Neural progenitor cell (in vitro differentiated cells): ENCODE results near the gene CHI3L1. TPM values are rescaled to one million over a fixed set of nuclear protein-coding genes. Genes with fewer than 3 reads are reported as not detected.
A peak's percentile ranks its signal among the peaks of the same experiment; 100 is the strongest.

Experiments used
- DNase-seq: peaks from one replicate; pipeline ENCODE4 v3.0.0-alpha.2; 2016; ENCODE audit warnings: low spot score
- H2AFZ ChIP-seq: fragments of 200-600 bp; sonication (generic); replicated peaks from 2 replicates; pipeline ENCODE4 v1.6.1; 2016; ENCODE audit warnings: antibody characterized with exemption
- H3F3A ChIP-seq: fragments of 200-600 bp; sonication (generic); 2 replicates; pipeline ENCODE4 v1.6.1; 2016; ENCODE audit warnings: antibody characterized with exemption, low read depth
- H3K27ac ChIP-seq: fragments of 200-600 bp; sonication (generic); 2 replicates; pipeline ENCODE4 v1.5.1; 2016; ENCODE audit warnings: mild to moderate bottlenecking
- H3K27me3 ChIP-seq: fragments of 200-600 bp; sonication (generic); 2 replicates; pipeline ENCODE4 v1.6.1; 2016; ENCODE audit warnings: mild to moderate bottlenecking, moderate library complexity
- H3K36me3 ChIP-seq: fragments of 200-600 bp; sonication (generic); 2 replicates; pipeline ENCODE4 v1.5.1; 2016
- H3K4me1 ChIP-seq: fragments of 200-600 bp; sonication (generic); 2 replicates; pipeline ENCODE4 v1.6.1; 2016; ENCODE audit warnings: mixed run types
- H3K4me2 ChIP-seq: fragments of 200-600 bp; sonication (generic); 2 replicates; pipeline ENCODE4 v1.6.1; 2016
- H3K4me3 ChIP-seq: fragments of 200-600 bp; sonication (generic); 2 replicates; pipeline ENCODE4 v1.5.1; 2016
- H3K79me2 ChIP-seq: fragments of 200-600 bp; sonication (generic); 2 replicates; pipeline ENCODE4 v1.6.1; 2016; ENCODE audit warnings: low read depth
- H3K9ac ChIP-seq: fragments of 200-600 bp; sonication (generic); 2 replicates; pipeline ENCODE4 v1.6.1; 2016
- H3K9me3 ChIP-seq: fragments of 200-600 bp; sonication (generic); 2 replicates; pipeline ENCODE4 v1.5.1; 2016; ENCODE audit warnings: low read depth
- H4K20me1 ChIP-seq: fragments of 200-600 bp; sonication (generic); 2 replicates; pipeline ENCODE4 v1.6.1; 2016; ENCODE audit warnings: low read depth
- H3K27ac Mint-ChIP-seq: 3 replicates; pipeline ENCODE4 v1.8.0; 2021; ENCODE audit warnings: mixed read lengths
- H3K27me3 Mint-ChIP-seq: 2 replicates; pipeline ENCODE4 v1.8.0; 2022; ENCODE audit warnings: low read depth, mild to moderate bottlenecking, inconsistent platforms, moderate library complexity, mixed read lengths; ENCODE audit not compliant: insufficient read depth
- H3K36me3 Mint-ChIP-seq: 3 replicates; pipeline ENCODE4 v1.8.0; 2021; ENCODE audit warnings: mixed read lengths
- H3K4me1 Mint-ChIP-seq: 3 replicates; pipeline ENCODE4 v1.8.0; 2021; ENCODE audit warnings: mixed read lengths
- H3K4me3 Mint-ChIP-seq: 3 replicates; pipeline ENCODE4 v1.8.0; 2021; ENCODE audit warnings: mild to moderate bottlenecking, moderate library complexity, mixed read lengths
- H3K9me3 Mint-ChIP-seq: 3 replicates; pipeline ENCODE4 v1.8.0; 2020; ENCODE audit warnings: mixed read lengths
- CTCF ChIP-seq: fragments of 200-600 bp; sonication (generic); IDR thresholded peaks from 2 replicates; pipeline ENCODE4 v1.5.1; 2017; ENCODE audit warnings: antibody characterized with exemption, mild to moderate bottlenecking
- EZH2 ChIP-seq: fragments of 200-600 bp; sonication (generic); IDR thresholded peaks from 2 replicates; pipeline ENCODE4 v1.6.1; 2017; ENCODE audit warnings: antibody characterized with exemption, mild to moderate bottlenecking, moderate library complexity
- EZH2phosphoT487 ChIP-seq: fragments of 200-600 bp; sonication (generic); IDR thresholded peaks from 2 replicates; pipeline ENCODE4 v1.6.1; 2017; ENCODE audit warnings: antibody characterized with exemption
- total RNA-seq: library from RNA; depleted of rRNA; stranded (reverse); fragments of >200 nt; gene quantifications from 2 replicates; pipeline ENCODE4 v1.2.3, GENCODE V29; 2015; ENCODE audit warnings: low replicate concordance

The CHI3L1 gene
- total RNA-seq, 1 donor from 2014 or later = 0.95 TPM

DNA sequence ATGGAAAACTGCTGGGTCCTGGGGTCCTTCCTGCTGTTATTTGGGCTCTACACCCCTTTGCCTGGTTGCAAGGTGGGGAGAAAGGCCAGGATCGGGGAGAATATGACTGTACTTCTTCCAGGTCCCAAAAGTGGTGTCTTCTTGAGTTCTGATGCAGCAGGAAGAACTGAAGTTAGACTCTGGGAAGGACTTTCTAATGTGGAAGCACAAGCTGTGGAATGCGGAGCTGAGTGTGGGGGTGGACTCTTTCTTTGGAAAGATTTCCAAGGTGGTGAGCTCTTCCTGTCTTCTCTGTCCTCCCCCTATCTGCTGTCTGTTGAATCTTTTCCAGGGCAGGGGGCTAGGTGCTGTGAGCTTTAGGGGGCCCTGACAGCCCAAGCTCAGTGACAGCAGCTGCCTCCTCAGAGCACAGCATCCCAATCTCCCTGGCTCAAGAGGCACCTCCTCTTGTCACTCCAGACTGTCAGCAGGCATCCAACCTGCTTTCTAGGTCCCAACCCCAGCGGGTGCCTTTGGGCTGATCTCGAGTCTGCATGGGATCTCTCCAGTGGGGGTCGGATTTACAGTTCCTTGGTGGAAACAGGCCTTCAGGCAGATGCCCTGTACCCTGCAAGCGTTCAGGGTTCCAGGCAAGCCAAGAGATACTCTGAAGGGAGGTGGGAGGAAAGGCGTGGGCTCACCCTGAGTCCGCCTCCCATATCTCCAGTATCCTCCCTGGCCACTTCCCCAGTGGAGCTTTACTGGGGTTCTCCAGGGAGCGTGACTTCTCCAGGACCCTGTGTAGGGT is 35.8 kb downstream of the CHI3L1 start:
- H3K9me3 Mint-ChIP-seq = no peaks in the 10 kb centered on the region
- peaks cover 73% of the 10 kb centered on the region for H3K4me1 Mint-ChIP-seq
- H3K4me3 Mint-ChIP-seq = no peak overlapping the region
- no peak overlapping the region for H3K27ac Mint-ChIP-seq
- Histone ChIP-seq H3K9ac (no peak overlapping the region), H3K79me2 (no peaks in the 10 kb centered on the region), H3K4me2 (no peak overlapping the region), H3K4me1 (peaks cover 63% of the 10 kb centered on the region), H2AFZ (no peak overlapping the region), H3K4me3 (no peak overlapping the region), H3K27ac (no peak overlapping the region), H3K9me3 (no peaks in the 10 kb centered on the region), H4K20me1 (no peaks in the 10 kb centered on the region), H3F3A (peaks cover 29% of the 10 kb centered on the region), H3K27me3 (no peaks in the 10 kb centered on the region), H3K36me3 (no peaks in the 10 kb centered on the region)
- peaks cover 2% of the 10 kb centered on the region for H3K36me3 Mint-ChIP-seq
- no peak for TF ChIP-seq CTCF
- H3K27me3 Mint-ChIP-seq = peaks cover 6% of the 10 kb centered on the region
- no peak for DNase-seq

DNA sequence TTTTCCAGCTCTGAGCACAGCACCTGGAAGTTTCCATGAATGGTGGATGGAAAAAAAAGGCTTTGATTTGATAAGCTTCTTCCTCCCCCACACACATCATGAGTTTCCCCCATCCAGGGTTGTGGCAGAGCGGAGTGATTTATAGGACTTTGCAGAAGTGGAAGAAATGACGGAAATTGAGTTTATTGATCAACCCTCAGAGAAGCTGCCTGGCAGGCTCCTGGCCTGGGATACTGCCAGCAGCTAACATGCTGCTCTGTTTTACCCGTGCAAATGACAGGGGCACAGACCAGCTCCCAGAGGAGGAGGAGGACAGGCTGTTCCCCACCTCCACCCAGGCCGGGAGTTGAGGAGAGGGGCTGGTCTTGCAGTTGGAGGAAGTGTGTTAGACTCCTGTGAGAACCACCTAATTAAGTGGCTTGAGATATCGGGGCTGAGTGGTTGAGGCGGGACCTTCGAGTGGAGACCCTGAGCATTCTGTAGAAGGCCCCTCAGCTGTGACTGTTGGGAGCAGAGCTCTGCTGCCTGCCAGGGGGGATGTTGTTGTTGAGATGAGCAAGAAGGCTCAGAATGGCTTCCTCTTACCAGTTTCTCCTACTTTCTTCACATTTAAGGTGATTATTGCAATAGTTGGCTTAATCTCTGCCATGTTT is 37.2 kb downstream of the CHI3L1 start:
- H3K27ac ChIP-seq = no peak overlapping the region
- H3F3A ChIP-seq = peaks cover 29% of the 10 kb centered on the region
- H3K9me3 Mint-ChIP-seq = no peaks in the 10 kb centered on the region
- H3K27ac Mint-ChIP-seq = peak overlapping the region; percentile 89
- H3K79me2 ChIP-seq = no peaks in the 10 kb centered on the region
- H3K4me1 Mint-ChIP-seq = peaks cover 86% of the 10 kb centered on the region
- H3K27me3 ChIP-seq = no peaks in the 10 kb centered on the region
- no peak overlapping the region for H3K4me3 ChIP-seq
- no peaks in the 10 kb centered on the region for H3K9me3 ChIP-seq
- H3K36me3 ChIP-seq = no peaks in the 10 kb centered on the region
- no peaks in the 10 kb centered on the region for H4K20me1 ChIP-seq
- H3K4me3 Mint-ChIP-seq = peak overlapping the region; percentile 18
- TF ChIP-seq EZH2phosphoT487 (no peak), EZH2 (no peak), CTCF (no peak)
- no peak for DNase-seq
- H3K9ac ChIP-seq = no peak overlapping the region
- no peak overlapping the region for H3K4me2 ChIP-seq
- peaks cover 2% of the 10 kb centered on the region for H3K36me3 Mint-ChIP-seq
- peaks cover 55% of the 10 kb centered on the region for H3K4me1 ChIP-seq
- H3K27me3 Mint-ChIP-seq = peaks cover 6% of the 10 kb centered on the region
- no peak overlapping the region for H2AFZ ChIP-seq

GRCh38 chr1:203148579-203148978 is 37.9 kb downstream of the CHI3L1 start:
- no peak overlapping the region for H3K27ac ChIP-seq
- H4K20me1 ChIP-seq = no peaks in the 10 kb centered on the region
- H3K4me2 ChIP-seq = no peak overlapping the region
- no peak overlapping the region for H3K9ac ChIP-seq
- H3K27me3 ChIP-seq = no peaks in the 10 kb centered on the region
- no peak for DNase-seq
- H3K4me1 Mint-ChIP-seq = peaks cover 84% of the 10 kb centered on the region
- peaks cover 2% of the 10 kb centered on the region for H3K36me3 Mint-ChIP-seq
- H3K27me3 Mint-ChIP-seq = peaks cover 6% of the 10 kb centered on the region
- no peak overlapping the region for H3K4me3 Mint-ChIP-seq
- H3K4me3 ChIP-seq = no peak overlapping the region
- H3K4me1 ChIP-seq = peaks cover 48% of the 10 kb centered on the region
- H3K79me2 ChIP-seq = no peaks in the 10 kb centered on the region
- H3K36me3 ChIP-seq = no peaks in the 10 kb centered on the region
- peaks cover 26% of the 10 kb centered on the region for H3F3A ChIP-seq
- TF ChIP-seq EZH2phosphoT487 = no peak
- TF ChIP-seq CTCF = no peak
- TF ChIP-seq EZH2 = no peak
- no peak overlapping the region for H2AFZ ChIP-seq
- no peaks in the 10 kb centered on the region for H3K9me3 Mint-ChIP-seq
- H3K9me3 ChIP-seq = no peaks in the 10 kb centered on the region
- peak overlapping the region; percentile 25 for H3K27ac Mint-ChIP-seq
